Tibial nerve (tissue), 3 donors: Measurements from ENCODE around the gene MUCL3.

Experiments used
- POLR2A ChIP-seq, 2 donors: fragments of 450-650 bp; IDR thresholded peaks; one replicate each; pipeline ENCODE4 v1.6.1; 2017; ENCODE audit warnings: antibody characterized with exemption in 2 of 2, mild to moderate bottlenecking in 2 of 2, moderate library complexity in 2 of 2
- TF ChIP-seq, protein P1 (sequence below), 5 experiments: fragments of 200-600 bp in 3 of 5; fragments of 450-650 bp in 2 of 5; sonication (generic) in 3 of 5; IDR thresholded peaks; one replicate each; pipeline ENCODE4 v1.5.1; 2016 to 2019; ENCODE audit warnings: antibody characterized with exemption in 5 of 5, mild to moderate bottlenecking in 3 of 5, moderate library complexity in 2 of 5

DNA sequence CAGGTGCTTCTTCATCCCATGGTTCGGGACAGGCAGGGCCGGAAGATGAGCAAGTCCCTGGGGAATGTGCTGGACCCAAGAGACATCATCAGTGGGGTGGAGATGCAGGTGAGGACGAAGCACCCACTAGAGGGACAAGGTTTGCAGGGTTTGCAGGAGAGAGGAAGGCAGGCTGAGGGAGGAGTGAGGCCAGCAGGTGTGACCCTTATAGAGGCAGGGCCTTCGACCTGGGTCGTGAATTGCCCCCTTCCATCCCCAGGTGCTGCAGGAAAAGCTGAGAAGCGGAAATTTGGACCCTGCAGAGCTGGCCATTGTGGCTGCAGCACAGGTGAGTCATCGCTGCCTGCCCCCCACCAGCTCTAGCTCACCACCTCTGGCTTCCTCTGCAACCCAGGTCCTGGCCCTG, 18.3 kb upstream of the MUCL3 start:
- TF ChIP-seq, protein P1, sequence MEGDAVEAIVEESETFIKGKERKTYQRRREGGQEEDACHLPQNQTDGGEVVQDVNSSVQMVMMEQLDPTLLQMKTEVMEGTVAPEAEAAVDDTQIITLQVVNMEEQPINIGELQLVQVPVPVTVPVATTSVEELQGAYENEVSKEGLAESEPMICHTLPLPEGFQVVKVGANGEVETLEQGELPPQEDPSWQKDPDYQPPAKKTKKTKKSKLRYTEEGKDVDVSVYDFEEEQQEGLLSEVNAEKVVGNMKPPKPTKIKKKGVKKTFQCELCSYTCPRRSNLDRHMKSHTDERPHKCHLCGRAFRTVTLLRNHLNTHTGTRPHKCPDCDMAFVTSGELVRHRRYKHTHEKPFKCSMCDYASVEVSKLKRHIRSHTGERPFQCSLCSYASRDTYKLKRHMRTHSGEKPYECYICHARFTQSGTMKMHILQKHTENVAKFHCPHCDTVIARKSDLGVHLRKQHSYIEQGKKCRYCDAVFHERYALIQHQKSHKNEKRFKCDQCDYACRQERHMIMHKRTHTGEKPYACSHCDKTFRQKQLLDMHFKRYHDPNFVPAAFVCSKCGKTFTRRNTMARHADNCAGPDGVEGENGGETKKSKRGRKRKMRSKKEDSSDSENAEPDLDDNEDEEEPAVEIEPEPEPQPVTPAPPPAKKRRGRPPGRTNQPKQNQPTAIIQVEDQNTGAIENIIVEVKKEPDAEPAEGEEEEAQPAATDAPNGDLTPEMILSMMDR (IDR thresholded peaks at IDR 0.05) = no peak
- no peak for TF ChIP-seq POLR2A (IDR thresholded peaks at IDR 0.05)
